Thoracic aorta (tissue), 2 donors: Measurements from ENCODE around the gene POC1A. TPM values are rescaled to one million over a fixed set of nuclear protein-coding genes. Genes with fewer than 3 reads are reported as not detected.
"Not testable (repeated sequence)": the region's sequence is repeated elsewhere in the genome, so short reads cannot be mapped to it uniquely, and the experiment has no call there.

Experiments used
- ATAC-seq: fragments of 150-250 bp; one replicate; pipeline ENCODE4 v1.8.0; 2017; ENCODE audit warnings: low read depth; ENCODE audit not compliant: insufficient number of reproducible peaks, low FRiP score
- DNase-seq: peaks from one replicate; pipeline ENCODE4 v3.0.0-alpha.2; 2020; ENCODE audit warnings: low spot score
- H3K27ac ChIP-seq, 2 donors: fragments of 200-600 bp; sonication (generic); 1 replicate in 1 of 2; 2 replicates in 1 of 2; pipeline ENCODE4 v1.5.1; 2016; ENCODE audit warnings: mild to moderate bottlenecking in 2 of 2, moderate library complexity in 2 of 2
- H3K27me3 ChIP-seq: fragments of 200-600 bp; sonication (generic); replicated peaks from 2 replicates; pipeline ENCODE4 v1.6.0; 2016; ENCODE audit warnings: mild to moderate bottlenecking; ENCODE audit not compliant: insufficient read depth
- H3K36me3 ChIP-seq: fragments of 200-600 bp; sonication (generic); one replicate; pipeline ENCODE4 v1.5.1; 2016
- H3K4me1 ChIP-seq, 2 donors: fragments of 200-600 bp; sonication (generic); 1 replicate in 1 of 2; 2 replicates in 1 of 2; pipeline versions ENCODE4 v1.5.1 to v1.6.0; 2016; ENCODE audit warnings: low read depth in 2 of 2, mild to moderate bottlenecking in 1 of 2; ENCODE audit not compliant: control insufficient read depth in 1 of 2
- H3K4me3 ChIP-seq: fragments of 200-600 bp; sonication (generic); 2 replicates; pipeline ENCODE4 v1.5.1; 2016; ENCODE audit warnings: mild to moderate bottlenecking
- H3K9me3 ChIP-seq: fragments of 200-600 bp; sonication (generic); 2 replicates; pipeline ENCODE4 v1.5.1; 2016
- CTCF ChIP-seq: fragments of 200-600 bp; sonication (generic); IDR thresholded peaks from one replicate; pipeline ENCODE4 v1.5.1; 2019; ENCODE audit warnings: antibody characterized with exemption
- total RNA-seq, 2 donors: library from RNA; depleted of rRNA; stranded (reverse); fragments of >200 nt; gene quantifications; one replicate each; pipeline versions ENCODE4 v1.1.0 to v1.2.3, GENCODE V29; 2016

The POC1A gene
- total RNA-seq, 2 donors from 2014 or later, result 8.1 TPM; not detected in 1

DNA sequence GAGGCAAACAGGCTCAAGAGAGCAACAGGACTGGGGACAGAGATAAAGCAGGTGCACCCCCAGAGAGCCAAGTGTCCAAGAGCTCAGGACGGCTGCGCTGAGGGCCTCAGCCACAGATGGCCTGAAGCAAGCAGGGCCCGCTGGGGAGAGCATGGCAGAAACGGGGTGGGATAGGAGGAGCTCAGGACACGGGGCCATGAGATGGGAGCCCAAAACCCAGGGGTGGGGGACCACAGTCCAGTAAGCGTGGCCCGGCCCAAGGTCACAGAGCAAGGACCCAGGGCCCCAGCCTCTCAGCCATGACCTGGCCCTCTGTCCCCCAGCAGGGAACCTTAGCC is 107.4 kb downstream of the POC1A start:
- TF ChIP-seq CTCF, result no peak
- peak overlapping the region; percentile 17 for H3K4me3 ChIP-seq
- peaks cover 27 to 73% of the 10 kb centered on the region in 2 donors for H3K4me1 ChIP-seq
- no peak for ATAC-seq
- H3K27ac ChIP-seq, result peak overlapping the region; percentile 87 to 96
- peaks cover 20% of the 10 kb centered on the region for H3K36me3 ChIP-seq
- no peaks in the 10 kb centered on the region for H3K27me3 ChIP-seq
- no peaks in the 10 kb centered on the region for H3K9me3 ChIP-seq
- no peak for DNase-seq

DNA sequence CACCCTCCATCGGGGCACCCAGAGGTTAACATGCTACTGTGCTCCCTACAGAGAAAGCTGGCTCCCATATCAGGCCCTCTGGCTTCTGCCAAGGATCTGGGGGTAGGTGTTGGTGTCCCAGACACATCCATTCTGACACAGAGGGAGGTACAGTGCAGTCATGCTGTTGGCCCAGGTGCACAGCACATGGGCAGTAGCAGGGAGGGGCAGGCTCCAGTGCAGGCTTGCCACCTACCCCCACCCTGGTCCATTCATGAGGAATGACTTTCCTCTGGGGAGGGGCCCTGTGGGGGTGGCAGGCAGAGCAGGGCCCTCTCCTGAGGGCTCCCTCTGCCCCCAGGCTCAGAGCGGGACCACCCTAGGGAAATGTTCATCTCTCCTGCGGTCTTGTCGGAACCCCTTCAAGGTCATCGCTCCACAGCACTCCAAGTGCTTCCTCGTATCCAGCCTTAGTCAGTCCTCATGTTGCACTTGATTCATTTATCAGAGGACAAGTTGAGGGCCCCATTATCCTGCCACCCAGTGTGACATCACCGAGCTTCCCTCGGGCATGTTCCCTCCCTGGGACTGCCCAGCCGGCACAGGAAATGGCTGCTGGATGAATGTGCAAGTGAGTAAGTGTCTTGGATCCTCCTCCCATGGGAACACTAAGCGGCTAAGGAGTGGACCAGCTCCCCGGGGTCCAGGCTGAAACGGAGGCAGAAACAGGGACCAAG is 107.9 kb downstream of the POC1A start:
- Histone ChIP-seq H3K27ac (peak overlapping the region; percentile 87 to 96), H3K4me3 (peak overlapping the region; percentile 17), H3K9me3 (no peaks in the 10 kb centered on the region), H3K4me1 (peaks cover 23 to 69% of the 10 kb centered on the region in 2 donors), H3K27me3 (no peaks in the 10 kb centered on the region), H3K36me3 (peaks cover 16% of the 10 kb centered on the region)
- ATAC-seq, result peak; percentile 91
- DNase-seq, result peak; percentile 78
- TF ChIP-seq CTCF, result no peak

DNA sequence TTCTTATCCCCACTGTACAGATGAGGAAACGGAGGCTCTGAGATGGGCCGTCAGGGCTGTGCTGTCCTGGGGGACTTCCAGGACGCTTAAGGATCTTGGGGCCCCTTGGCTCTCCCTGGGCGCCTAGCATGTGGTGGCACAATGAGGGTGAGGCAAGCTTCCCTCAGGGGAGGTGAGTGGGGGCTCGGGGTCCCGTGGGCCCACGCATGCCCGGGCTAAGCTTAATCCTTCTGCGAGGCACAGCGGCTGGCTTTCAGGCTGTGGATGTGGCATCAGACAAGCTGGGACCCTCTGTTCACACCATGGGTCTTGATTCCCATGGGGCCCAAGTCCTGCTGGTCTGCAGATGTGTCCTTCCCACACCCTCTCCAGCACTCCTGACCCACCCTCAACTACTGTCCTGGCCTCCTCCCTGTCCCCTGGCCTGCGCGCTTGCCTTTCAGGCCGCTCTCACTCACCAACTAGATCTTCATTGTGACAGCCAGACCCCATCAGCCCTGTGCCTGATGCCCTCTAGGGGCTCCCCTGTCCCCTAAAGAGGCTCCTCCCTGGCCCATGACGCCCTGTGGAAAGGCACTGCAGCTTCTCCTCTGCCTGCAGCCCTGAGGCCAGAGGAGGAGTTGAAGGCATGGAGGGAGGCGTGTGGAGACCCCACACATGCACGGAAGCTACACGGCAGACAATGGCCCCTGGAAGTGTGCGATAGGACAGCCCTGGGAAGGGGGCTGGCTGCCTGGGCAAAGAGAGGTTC is 109.2 kb downstream of the POC1A start:
- Histone ChIP-seq H3K4me3 (no peak overlapping the region), H3K4me1 (peaks cover 25 to 69% of the 10 kb centered on the region in 2 donors), H3K9me3 (no peaks in the 10 kb centered on the region), H3K36me3 (peaks cover 4% of the 10 kb centered on the region), H3K27ac (peak overlapping the region; percentile 87 to 96), H3K27me3 (no peaks in the 10 kb centered on the region)
- ATAC-seq, result no peak
- TF ChIP-seq CTCF, result no peak
- no peak for DNase-seq

DNA sequence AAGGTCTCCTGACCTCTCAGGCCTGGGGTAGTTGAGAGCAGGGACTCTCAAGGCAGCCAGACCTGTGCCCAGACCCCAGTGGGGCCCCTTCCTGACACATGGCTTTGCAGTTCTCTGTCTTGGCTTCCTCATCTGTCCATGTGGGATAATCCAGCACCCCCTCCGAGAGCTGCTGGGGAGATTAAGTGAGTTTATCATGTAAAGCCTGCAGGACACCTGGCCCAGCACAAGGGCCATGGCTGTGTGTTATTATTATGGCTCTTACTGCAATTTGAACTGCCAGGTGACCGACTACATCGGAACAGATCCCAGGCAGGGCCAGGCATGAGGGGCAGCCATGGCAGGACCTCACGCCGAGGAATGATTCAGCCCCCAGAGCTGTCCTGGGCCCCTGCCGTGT is 110.5 kb downstream of the POC1A start:
- Histone ChIP-seq H3K9me3 (no peaks in the 10 kb centered on the region), H3K36me3 (no peaks in the 10 kb centered on the region), H3K4me3 (no peak overlapping the region), H3K27ac (peak overlapping the region in 1 of 2 donors; percentile 87), H3K27me3 (no peaks in the 10 kb centered on the region), H3K4me1 (peaks cover 25 to 67% of the 10 kb centered on the region in 2 donors)
- no peak for DNase-seq
- no peak for ATAC-seq
- no peak for TF ChIP-seq CTCF

DNA sequence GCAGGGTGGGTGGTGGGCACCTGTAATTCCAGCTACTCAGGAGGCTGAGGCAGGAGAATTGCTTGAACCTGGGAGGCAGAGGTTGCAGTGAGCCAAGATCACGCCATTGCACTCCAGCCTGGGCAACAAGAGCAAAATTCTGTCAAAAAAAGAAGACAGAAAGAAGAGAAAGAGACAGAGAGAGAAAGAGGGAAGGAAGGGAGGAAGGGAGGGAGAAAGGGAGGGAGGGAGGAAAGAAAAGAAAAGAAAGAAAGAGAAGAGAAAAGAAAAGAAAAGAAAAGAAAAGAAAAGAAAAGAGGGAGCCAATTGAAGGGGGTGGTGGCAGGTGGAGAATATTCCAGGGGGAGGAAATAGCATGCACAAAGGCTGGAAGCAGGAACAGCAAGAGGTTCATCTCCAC is 111.2 kb downstream of the POC1A start:
- H3K9me3 ChIP-seq, H3K36me3 ChIP-seq, H3K27ac ChIP-seq, H3K4me3 ChIP-seq, H3K27me3 ChIP-seq, ATAC-seq, DNase-seq: not testable (repeated sequence)
- H3K4me1 ChIP-seq, result peaks cover 22 to 59% of the 10 kb centered on the region in 2 donors
